SU-DHL-6 (cell line): ENCODE measurements around the gene RGL4.

Experiments used
- EZH2phosphoT487 ChIP-seq: fragments of 200-600 bp; sonication (generic), shearing (Covaris generic); conservative IDR thresholded peaks from 2 replicates; pipeline ENCODE4 v1.6.1; 2018; ENCODE audit warnings: mild to moderate bottlenecking, antibody characterized with exemption, low read length, moderate library complexity, mixed read lengths
- TF ChIP-seq, protein P1 (sequence below): fragments of 200-600 bp; sonication (generic); IDR thresholded peaks from one replicate; pipeline ENCODE4 v1.5.1; 2017; ENCODE audit warnings: antibody characterized with exemption, mild to moderate bottlenecking, low read length, moderate library complexity; ENCODE audit not compliant: insufficient read depth, poor library complexity, severe bottlenecking

DNA sequence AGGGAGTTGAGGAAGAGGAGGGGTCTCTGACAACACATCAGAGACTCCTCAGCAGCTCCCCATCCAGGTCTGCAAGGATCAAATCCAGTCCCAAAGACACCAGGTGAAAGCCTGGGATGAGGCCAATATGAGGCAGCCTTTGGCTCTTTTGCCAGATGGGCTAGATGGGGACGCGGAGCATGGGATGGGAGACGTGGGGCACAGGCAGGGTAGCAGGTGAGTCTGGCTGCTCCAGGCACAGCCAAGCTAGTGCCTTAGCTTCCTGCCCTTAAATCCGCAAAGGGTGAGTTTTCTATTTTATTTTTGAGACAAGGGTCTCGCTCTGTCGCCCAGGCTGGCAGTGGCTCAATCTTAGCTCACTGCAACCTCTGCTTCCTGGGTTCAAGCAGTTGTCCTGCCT, 39.1 kb upstream of the RGL4 start:
- TF ChIP-seq, protein P1, sequence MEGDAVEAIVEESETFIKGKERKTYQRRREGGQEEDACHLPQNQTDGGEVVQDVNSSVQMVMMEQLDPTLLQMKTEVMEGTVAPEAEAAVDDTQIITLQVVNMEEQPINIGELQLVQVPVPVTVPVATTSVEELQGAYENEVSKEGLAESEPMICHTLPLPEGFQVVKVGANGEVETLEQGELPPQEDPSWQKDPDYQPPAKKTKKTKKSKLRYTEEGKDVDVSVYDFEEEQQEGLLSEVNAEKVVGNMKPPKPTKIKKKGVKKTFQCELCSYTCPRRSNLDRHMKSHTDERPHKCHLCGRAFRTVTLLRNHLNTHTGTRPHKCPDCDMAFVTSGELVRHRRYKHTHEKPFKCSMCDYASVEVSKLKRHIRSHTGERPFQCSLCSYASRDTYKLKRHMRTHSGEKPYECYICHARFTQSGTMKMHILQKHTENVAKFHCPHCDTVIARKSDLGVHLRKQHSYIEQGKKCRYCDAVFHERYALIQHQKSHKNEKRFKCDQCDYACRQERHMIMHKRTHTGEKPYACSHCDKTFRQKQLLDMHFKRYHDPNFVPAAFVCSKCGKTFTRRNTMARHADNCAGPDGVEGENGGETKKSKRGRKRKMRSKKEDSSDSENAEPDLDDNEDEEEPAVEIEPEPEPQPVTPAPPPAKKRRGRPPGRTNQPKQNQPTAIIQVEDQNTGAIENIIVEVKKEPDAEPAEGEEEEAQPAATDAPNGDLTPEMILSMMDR, result no peak
- no peak for TF ChIP-seq EZH2phosphoT487
